ENCODE results near the gene COPS8.

- TF ChIP-seq CTCF (conservative IDR thresholded peaks at IDR 0.05; ENCODE audit: low read depth, low read length) (no peak), EZH2 (IDR thresholded peaks at IDR 0.05; ENCODE audit: borderline replicate concordance, low read depth, low read length, poor library complexity, severe bottlenecking) (no peak)
Observed at GRCh38 chr2:237109421-237109934, 23.8 kb downstream of the COPS8 start.
